ENCODE data around the gene SNX8. TPM values are rescaled to one million over a fixed set of nuclear protein-coding genes. Genes with fewer than 3 reads are reported as not detected.

The SNX8 gene
- total RNA-seq, 1 experiment from 2014 or later = 31.2 TPM

Small RNA genes within 50 kb of the gene (microRNA-seq; reads per million reads assigned to microRNA genes)
- 1.2 reads per million for gene MIR6836

Other genes with a start within 250 kb of the SNX8 start
- gene MAD1L1, start 81.5 kb downstream of the SNX8 start, total RNA-seq (2022) = 25.2 and 32.0 TPM in 2 replicates
- gene MRM2, start 72.2 kb downstream of the SNX8 start, total RNA-seq (2022) = 26.9 and 32.1 TPM in 2 replicates
- 20.3 and 27.2 TPM in 2 replicates for gene NUDT1, start 72.2 kb downstream of the SNX8 start, total RNA-seq (2022)
- 258 and 290 TPM in 2 replicates for gene EIF3B, start 40.4 kb upstream of the SNX8 start, total RNA-seq (2022)
- 9.8 and 9.9 TPM in 2 replicates for gene CHST12, start 89.2 kb upstream of the SNX8 start, total RNA-seq (2022)
- not detected in 2 replicates for gene GRIFIN, start 162.0 kb upstream of the SNX8 start, total RNA-seq (2022)
- 1.7 and 2.4 TPM in 2 replicates for gene LFNG, start 205.3 kb upstream of the SNX8 start, total RNA-seq (2022)
- 15.4 and 18.0 TPM in 2 replicates for gene BRAT1, start 241.1 kb upstream of the SNX8 start, total RNA-seq (2022)
- 16.7 and 23.9 TPM in 2 replicates for gene IQCE, start 244.5 kb upstream of the SNX8 start, total RNA-seq (2022)

Data from MCF 10A (cell line).